ENCODE measurements around the gene ADGRG1. TPM values are rescaled to one million over a fixed set of nuclear protein-coding genes. Genes with fewer than 3 reads are reported as not detected.

ADGRG1 gene
- total RNA-seq, 1 experiment from 2014 or later, result 2.0 TPM

- ATAC-seq, result no peak
- Mint-ChIP-seq H3K4me3 (no peak overlapping the region), H3K4me1 (0 out of 2 replicates have a peak, but pooled peaks cover 3% of the 10 kb centered on the region), H3K27me3 (ENCODE audit: low read depth) (no peaks in the 10 kb centered on the region), H3K27ac (no peak overlapping the region), H3K9me3 (no peaks in the 10 kb centered on the region), H3K36me3 (no peaks in the 10 kb centered on the region)
- ChIA-PET CTCF (interaction anchor here (0.8 to 5.5 kb wide), 7 partner anchors 12 to 77 kb away, joined by 3 to 53 read pairs (median 5); partner anchors contain the start of gene ADGRG3), POLR2A (no interaction called here)
- TF ChIP-seq ZBTB21 (CRISPR knock-in tag; IDR thresholded peaks at IDR 0.05; ENCODE audit: borderline replicate concordance) (no peak), ATF3 (CRISPR knock-in tag; conservative IDR thresholded peaks at IDR 0.05) (no peak)
- DNase-seq (ENCODE audit: low spot score), result no peak
Observed at GRCh38 chr16:57652695-57653471, 24.5 kb downstream of the ADGRG1 start.

- ChIA-PET CTCF (interaction anchor here (0.6 to 2.9 kb wide), 6 partner anchors 11 to 78 kb away, joined by 3 to 9 read pairs (median 4); partner anchors contain the start of gene ADGRG3), POLR2A (no interaction called here)
- H3K36me3 Mint-ChIP-seq, result no peaks in the 10 kb centered on the region
- H3K4me1 Mint-ChIP-seq, result 0 out of 2 replicates have a peak, but pooled peaks cover 3% of the 10 kb centered on the region
- no peak overlapping the region for H3K27ac Mint-ChIP-seq
- no peaks in the 10 kb centered on the region for H3K27me3 Mint-ChIP-seq (ENCODE audit: low read depth)
- TF ChIP-seq ZMAT4 (CRISPR knock-in tag; IDR thresholded peaks at IDR 0.05), result no peak
- TF ChIP-seq ZNF671 (CRISPR knock-in tag; IDR thresholded peaks at IDR 0.05), result no peak
- TF ChIP-seq CTCF (IDR thresholded peaks at IDR 0.05), result no peak
- TF ChIP-seq ESRRA (CRISPR knock-in tag; IDR thresholded peaks at IDR 0.05; ENCODE audit: borderline replicate concordance), result no peak
- TF ChIP-seq NFATC4 (CRISPR knock-in tag; IDR thresholded peaks at IDR 0.05), result no peak
- H3K4me3 Mint-ChIP-seq, result no peak overlapping the region
- ATAC-seq (no peak), DNase-seq (ENCODE audit: low spot score) (no peak)
- no peaks in the 10 kb centered on the region for H3K9me3 Mint-ChIP-seq
Observed at GRCh38 chr16:57653936-57654335, 25.5 kb downstream of the ADGRG1 start.

GRCh38 chr16:57656342-57656955 lies 28.0 kb downstream of the ADGRG1 start:
- ATAC-seq (no peak), DNase-seq (ENCODE audit: low spot score) (no peak)
- H3K4me3 Mint-ChIP-seq, result no peak overlapping the region
- CTCF ChIA-PET, result no interaction called here
- no peaks in the 10 kb centered on the region for H3K9me3 Mint-ChIP-seq
- H3K4me1 Mint-ChIP-seq, result 0 out of 2 replicates have a peak, but pooled peaks cover 3% of the 10 kb centered on the region
- no peak overlapping the region for H3K27ac Mint-ChIP-seq
- H3K36me3 Mint-ChIP-seq, result no peaks in the 10 kb centered on the region
- TF ChIP-seq FOXK1 (CRISPR knock-in tag; IDR thresholded peaks at IDR 0.05) (no peak), ZBTB21 (CRISPR knock-in tag; IDR thresholded peaks at IDR 0.05; ENCODE audit: borderline replicate concordance) (no peak), TEAD4 (CRISPR knock-in tag; IDR thresholded peaks at IDR 0.05) (no peak), CREB1 (CRISPR knock-in tag; IDR thresholded peaks at IDR 0.05) (no peak), OVOL2 (CRISPR knock-in tag; IDR thresholded peaks at IDR 0.05; ENCODE audit: borderline replicate concordance) (no peak), FOXP4 (CRISPR knock-in tag; IDR thresholded peaks at IDR 0.05) (no peak), STAT6 (CRISPR knock-in tag; conservative IDR thresholded peaks at IDR 0.05; ENCODE audit: low read depth) (no peak), SMAD3 (CRISPR knock-in tag; IDR thresholded peaks at IDR 0.05; ENCODE audit: borderline replicate concordance) (no peak), CREM (CRISPR knock-in tag; IDR thresholded peaks at IDR 0.05) (no peak), ZMAT4 (CRISPR knock-in tag; IDR thresholded peaks at IDR 0.05) (no peak), ZNF423 (CRISPR knock-in tag; IDR thresholded peaks at IDR 0.05) (no peak), TCF7 (CRISPR knock-in tag; IDR thresholded peaks at IDR 0.05; ENCODE audit: low read depth) (no peak)
- POLR2A ChIA-PET, result no interaction called here
- no peaks in the 10 kb centered on the region for H3K27me3 Mint-ChIP-seq (ENCODE audit: low read depth)
